Measurements from ENCODE around the gene SYP. TPM values are rescaled to one million over a fixed set of nuclear protein-coding genes. Genes with fewer than 3 reads are reported as not detected.

Gene SYP
- total RNA-seq, 2 donors from 2014 or later: 8.7 to 15.9 TPM

DNA sequence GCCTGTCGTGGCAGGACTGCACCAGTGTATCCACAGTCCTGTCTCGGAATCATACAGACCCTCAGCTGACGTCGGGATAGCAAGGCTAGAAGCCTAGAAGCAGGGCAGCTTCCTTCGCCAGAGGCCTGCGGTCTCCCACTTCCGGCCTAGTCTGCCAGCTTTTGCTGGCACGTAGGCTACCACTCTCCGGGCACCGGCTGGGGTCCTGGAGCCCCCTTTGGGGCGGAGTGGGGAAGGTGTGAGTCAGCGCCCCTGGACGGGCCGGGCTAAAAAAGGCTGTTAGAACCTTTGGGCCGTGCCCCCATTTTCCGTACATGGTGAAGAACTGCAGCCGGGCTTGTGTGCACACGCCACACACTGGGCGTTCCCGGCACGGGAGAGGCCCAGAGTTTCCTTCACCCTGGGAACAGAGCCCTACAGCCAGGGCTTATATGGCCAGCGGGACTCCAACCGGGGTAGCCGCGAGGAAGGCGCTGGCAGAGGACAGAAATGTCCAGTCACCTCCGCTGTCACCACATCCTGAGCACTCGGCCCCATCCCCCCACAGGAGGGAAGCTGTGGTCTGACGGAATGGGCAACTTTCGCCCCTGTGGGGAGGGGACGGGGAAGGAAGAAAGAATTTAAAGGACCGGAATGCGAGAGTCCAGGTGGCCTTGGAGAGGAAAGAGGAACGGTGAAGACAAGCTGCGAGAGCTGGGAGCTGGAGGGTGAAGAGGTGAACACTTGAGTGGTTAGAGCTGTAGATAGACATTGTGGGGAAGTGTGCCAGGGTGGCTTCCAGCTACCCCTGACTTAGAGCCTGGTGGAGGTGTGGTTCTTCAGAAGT lies 32.9 kb downstream of the SYP start:
- no peaks in the 10 kb centered on the region for H3K27me3 Mint-ChIP-seq (ENCODE audit: low read depth)
- H3K4me3 Mint-ChIP-seq: peak overlapping the region; percentile 83 to 97
- ATAC-seq (replicated peaks in 1 of 2) (peak; percentile 48 to 53), DNase-seq (peak; percentile 74 to 76)
- peak overlapping the region; percentile 95 for H3K27ac Mint-ChIP-seq
- H3K36me3 Mint-ChIP-seq (ENCODE audit: insufficient read depth in 2 of 2): peaks cover 0 to 2% of the 10 kb centered on the region in 2 donors
- H3K4me1 Mint-ChIP-seq (ENCODE audit: low read depth): peaks cover 34% of the 10 kb centered on the region
- no peaks in the 10 kb centered on the region for H3K9me3 Mint-ChIP-seq

DNA sequence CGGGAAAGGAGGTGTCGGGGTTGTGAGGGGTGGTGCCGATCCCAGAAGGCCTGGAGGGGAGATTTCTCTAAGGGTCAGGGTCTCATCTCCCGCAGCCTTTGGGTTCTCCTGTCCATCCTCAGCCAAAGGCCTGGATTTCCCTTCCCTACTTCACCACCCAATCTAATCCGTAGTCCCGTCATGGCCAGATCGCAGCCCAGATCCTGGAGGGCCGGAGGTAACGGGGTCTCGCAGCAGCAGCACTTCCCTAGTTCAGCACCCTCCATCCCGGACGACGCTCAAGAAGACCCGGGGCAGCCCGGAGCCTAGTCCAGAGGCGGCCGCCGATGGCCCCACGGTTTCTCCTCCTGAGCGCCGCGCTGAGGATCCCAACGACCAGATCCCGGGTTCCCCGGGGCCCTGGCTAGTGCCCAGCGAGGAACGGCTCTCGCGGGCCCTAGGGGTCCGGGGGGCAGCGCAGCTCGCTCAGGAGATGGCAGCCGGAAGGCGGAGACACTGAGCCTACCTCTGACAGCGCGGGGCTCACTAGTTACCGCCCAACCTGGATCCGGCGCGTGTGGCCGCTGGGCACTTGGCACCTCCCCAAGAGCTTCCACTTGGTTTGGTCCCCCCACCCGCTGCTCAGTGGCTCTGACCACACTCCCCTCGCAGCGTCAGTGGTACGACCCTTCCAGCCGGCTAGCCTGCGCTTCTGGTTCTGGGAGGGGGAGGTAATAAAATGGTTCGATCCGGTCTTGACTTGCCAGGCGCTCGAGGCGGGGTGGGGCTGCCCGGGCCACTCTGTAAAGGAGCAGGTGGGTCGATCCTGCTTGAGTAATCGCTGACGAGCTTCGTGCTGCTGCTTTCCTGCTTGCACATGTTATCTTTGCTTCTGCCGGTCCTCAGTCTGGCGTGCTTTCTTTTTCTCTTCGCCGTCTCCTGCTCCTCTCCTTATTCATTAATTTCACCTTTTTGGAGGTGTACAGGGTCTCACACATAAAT lies 33.8 kb downstream of the SYP start:
- Mint-ChIP-seq H3K4me3 (peak overlapping the region; percentile 83 to 97), H3K4me1 (ENCODE audit: low read depth) (peaks cover 30% of the 10 kb centered on the region), H3K27me3 (ENCODE audit: low read depth) (no peaks in the 10 kb centered on the region), H3K36me3 (ENCODE audit: insufficient read depth in 2 of 2) (peaks cover 0 to 2% of the 10 kb centered on the region in 2 donors), H3K27ac (peak overlapping the region; percentile 95), H3K9me3 (no peaks in the 10 kb centered on the region)
- ATAC-seq (replicated peaks in 1 of 2) (peak; percentile 66 to 73), DNase-seq (peak; percentile 79 to 86)

DNA sequence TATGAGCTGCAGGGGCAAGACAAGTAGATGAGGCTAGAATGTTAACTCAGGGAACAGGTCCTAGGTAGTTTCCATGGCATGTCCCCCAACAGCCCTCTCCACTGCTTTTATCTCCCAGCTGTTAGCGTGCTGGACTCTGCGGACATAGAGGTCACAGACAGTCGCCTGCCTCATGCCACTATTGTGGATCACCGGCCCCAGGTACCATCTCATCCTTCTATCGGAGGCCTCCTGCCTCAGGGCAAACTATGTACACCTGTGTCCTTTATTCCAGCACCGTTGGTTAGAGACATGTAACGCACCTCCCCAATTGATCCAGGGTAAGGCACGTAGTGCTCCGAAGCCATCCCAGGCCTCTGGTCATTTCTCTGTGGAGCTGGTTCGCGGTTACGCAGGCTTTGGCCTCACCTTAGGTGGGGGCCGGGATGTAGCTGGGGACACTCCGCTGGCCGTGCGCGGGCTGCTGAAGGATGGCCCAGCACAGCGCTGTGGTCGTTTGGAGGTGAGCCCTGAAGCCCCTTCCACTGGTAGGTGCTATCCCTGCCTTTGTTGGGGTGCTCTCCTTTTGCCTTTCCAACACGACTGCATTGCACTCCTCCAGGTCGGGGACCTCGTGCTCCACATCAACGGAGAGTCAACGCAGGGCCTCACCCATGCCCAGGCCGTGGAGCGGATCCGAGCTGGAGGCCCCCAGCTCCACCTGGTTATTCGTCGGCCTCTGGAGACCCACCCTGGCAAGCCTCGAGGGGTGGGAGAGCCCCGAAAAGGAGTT lies 35.2 kb downstream of the SYP start:
- Mint-ChIP-seq H3K27me3 (ENCODE audit: low read depth) (no peaks in the 10 kb centered on the region), H3K9me3 (no peaks in the 10 kb centered on the region), H3K4me3 (peak overlapping the region; percentile 55 to 83), H3K36me3 (ENCODE audit: insufficient read depth in 2 of 2) (peaks cover 0 to 2% of the 10 kb centered on the region in 2 donors), H3K27ac (peak overlapping the region; percentile 87), H3K4me1 (ENCODE audit: low read depth) (peaks cover 29% of the 10 kb centered on the region)
- DNase-seq (no peak), ATAC-seq (replicated peaks in 1 of 2) (no peak)

DNA sequence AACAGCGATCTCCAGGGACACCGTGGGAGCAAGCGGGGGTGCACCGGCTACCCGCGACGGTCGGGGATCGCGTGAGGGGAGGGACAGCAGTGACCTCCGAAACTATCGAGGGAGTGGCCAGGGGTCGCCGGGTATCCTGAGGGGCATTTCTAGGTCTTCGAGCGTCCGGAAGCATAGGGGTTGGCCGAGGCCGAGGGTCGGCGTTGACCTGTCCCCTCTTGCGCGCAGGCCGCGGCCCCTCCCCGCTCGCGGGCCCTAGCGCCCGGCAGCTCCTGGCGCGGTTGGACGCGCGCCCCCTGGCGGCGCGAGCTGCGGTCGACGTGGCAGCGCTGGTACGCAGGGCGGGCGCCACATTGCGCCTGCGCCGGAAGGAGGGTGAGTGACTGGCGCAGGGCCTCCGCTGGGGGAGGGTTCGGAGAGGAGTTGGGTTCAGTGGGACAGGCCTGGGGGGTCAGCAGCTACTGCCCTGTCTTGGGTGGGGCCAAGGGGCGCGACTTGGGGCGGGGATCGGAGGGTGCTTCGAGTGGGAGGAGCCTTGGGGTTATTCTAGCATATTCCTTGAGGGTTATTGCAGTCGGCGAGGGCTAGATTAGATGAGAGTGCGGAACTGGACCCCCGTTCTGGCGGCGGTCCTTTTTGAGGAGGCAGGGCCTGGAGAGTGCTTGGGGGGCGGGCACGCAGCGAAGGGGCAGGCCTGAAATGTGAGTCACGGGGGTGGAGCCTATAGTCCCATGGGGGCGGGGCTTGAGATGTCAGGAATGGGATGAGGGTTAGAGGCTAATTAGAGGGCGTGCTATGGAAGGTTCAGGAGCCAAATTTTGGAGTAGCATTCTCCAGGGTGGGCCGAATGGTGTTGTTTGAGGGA lies 36.2 kb downstream of the SYP start:
- no peaks in the 10 kb centered on the region for H3K27me3 Mint-ChIP-seq (ENCODE audit: low read depth)
- peak overlapping the region; percentile 55 to 81 for H3K4me3 Mint-ChIP-seq
- peaks cover 23% of the 10 kb centered on the region for H3K4me1 Mint-ChIP-seq (ENCODE audit: low read depth)
- H3K9me3 Mint-ChIP-seq: no peaks in the 10 kb centered on the region
- H3K27ac Mint-ChIP-seq: peak overlapping the region; percentile 87
- peak; percentile 84 to 88 for DNase-seq
- peak; percentile 60 to 64 for ATAC-seq (replicated peaks in 1 of 2)
- H3K36me3 Mint-ChIP-seq (ENCODE audit: insufficient read depth in 2 of 2): peaks cover 0 to 2% of the 10 kb centered on the region in 2 donors

DNA sequence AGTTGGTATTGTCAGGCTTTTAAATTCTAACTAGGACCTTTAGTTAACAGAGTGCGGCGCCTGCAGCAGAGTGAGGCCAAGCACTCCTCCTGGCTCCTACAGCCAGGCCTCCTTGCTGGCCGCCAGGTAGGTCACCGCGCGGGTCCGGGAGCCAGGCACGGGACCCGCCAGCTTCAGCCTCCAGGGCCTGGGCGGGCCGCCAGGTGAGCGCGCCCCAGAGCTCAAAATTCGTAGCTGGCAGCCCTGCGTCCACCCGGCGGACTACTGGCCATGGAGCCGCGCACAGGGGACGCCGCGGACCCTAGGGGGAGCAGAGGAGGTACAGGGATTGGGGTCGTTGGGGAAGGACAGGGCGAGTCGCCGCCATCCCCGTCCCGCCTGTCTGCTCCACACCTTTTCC lies 37.4 kb downstream of the SYP start, which contains the start of gene MAGIX:
TSS of gene MAGIX (plus strand) at position 139 of the 400 bp plus-strand sequence. CDS start at position 271, 132 bp downstream.
- H3K9me3 Mint-ChIP-seq: no peaks in the 10 kb centered on the region
- H3K27ac Mint-ChIP-seq: peak within 1 kb of the TSS; percentile 57
- H3K36me3 Mint-ChIP-seq (ENCODE audit: insufficient read depth in 2 of 2): peaks cover 0 to 2% of the 10 kb centered on the region in 2 donors
- H3K27me3 Mint-ChIP-seq (ENCODE audit: low read depth): no peaks in the 10 kb centered on the region
- no peak for ATAC-seq (replicated peaks in 1 of 2)
- no peak for DNase-seq
- peak within 1 kb of the TSS; percentile 55 to 81 for H3K4me3 Mint-ChIP-seq
- peaks cover 17% of the 10 kb centered on the region for H3K4me1 Mint-ChIP-seq (ENCODE audit: low read depth)

DNA sequence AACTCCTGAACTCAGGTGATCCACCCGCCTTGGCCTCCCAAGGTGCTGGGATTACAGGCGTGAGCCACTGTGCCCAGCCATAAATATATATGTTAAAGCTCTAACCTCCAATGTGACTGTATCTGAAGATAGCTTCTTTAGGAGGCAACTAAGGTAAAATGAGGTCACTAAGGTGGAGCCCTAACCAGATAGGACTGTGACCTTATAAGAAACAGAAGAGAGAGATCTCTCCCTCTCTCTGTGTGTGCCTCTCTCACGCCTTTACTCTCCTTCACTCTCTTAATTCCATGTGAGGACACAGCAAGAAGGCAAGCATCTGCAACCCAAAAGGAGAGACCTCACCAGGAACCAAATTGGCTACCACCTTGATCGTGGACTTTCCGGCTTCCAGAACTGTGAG lies 38.4 kb downstream of the SYP start:
- Mint-ChIP-seq H3K9me3 (no peaks in the 10 kb centered on the region), H3K27ac (no peak overlapping the region), H3K4me3 (no peak overlapping the region), H3K36me3 (ENCODE audit: insufficient read depth in 2 of 2) (no peaks in the 10 kb centered on the region), H3K4me1 (ENCODE audit: low read depth) (peaks cover 12% of the 10 kb centered on the region), H3K27me3 (ENCODE audit: low read depth) (no peaks in the 10 kb centered on the region)
- no peak for ATAC-seq (replicated peaks in 1 of 2)
- DNase-seq: no peak

DNA sequence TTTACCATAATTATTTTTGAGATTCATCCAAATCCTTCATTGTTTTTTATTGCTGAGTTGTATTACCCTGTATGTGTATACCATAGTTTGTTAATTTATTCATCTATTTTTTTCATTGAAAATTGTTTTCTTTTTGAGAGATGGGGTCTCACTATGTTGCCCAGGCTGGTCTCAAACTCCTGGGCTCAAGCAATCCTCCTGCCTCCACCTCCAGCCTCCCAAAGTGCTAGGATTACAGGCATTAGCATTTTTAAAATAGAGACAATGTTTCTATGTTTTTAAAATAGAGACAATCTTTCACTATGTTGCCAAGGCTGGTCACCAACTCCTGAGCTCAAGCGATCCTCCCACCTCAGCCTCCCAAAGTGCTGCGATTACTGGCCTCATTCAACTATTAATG lies 39.1 kb downstream of the SYP start:
- no peak overlapping the region for H3K4me3 Mint-ChIP-seq
- no peaks in the 10 kb centered on the region for H3K27me3 Mint-ChIP-seq (ENCODE audit: low read depth)
- peaks cover 12% of the 10 kb centered on the region for H3K4me1 Mint-ChIP-seq (ENCODE audit: low read depth)
- ATAC-seq (replicated peaks in 1 of 2) (no peak), DNase-seq (no peak)
- no peaks in the 10 kb centered on the region for H3K9me3 Mint-ChIP-seq
- H3K27ac Mint-ChIP-seq: no peak overlapping the region
- H3K36me3 Mint-ChIP-seq (ENCODE audit: insufficient read depth in 2 of 2): no peaks in the 10 kb centered on the region

DNA sequence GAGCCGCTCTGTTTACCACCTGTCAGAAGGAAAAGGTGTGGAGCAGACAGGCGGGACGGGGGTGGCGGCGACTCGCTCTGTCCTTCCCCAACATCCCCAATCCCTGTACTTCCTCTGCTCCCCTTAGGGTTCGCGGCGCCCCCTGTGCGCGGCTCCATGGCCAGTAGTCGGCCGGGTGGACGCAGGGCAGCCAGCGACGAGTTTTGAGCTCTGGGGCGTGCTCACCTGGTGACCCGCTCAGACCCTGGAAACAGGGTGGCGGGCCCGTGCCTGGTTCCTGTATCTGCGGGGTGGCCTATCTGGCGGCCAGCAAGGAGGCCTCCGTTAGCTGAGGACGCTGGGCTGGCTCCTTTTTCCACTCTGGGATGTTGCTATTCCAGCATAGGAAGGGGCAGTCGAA lies 42.8 kb downstream of the SYP start:
- DNase-seq (no peak), ATAC-seq (replicated peaks in 1 of 2) (no peak)
- Mint-ChIP-seq H3K4me3 (peak overlapping the region in 1 of 2 donors; percentile 27), H3K36me3 (ENCODE audit: insufficient read depth in 2 of 2) (no peaks in the 10 kb centered on the region), H3K27me3 (ENCODE audit: low read depth) (no peaks in the 10 kb centered on the region), H3K4me1 (ENCODE audit: low read depth) (peaks cover 12% of the 10 kb centered on the region), H3K9me3 (no peaks in the 10 kb centered on the region), H3K27ac (no peak overlapping the region)

- Mint-ChIP-seq H3K36me3 (ENCODE audit: insufficient read depth in 2 of 2) (no peaks in the 10 kb centered on the region), H3K4me3 (peak overlapping the region; percentile 86 to 93), H3K9me3 (no peaks in the 10 kb centered on the region), H3K27ac (peak overlapping the region; percentile 93), H3K27me3 (ENCODE audit: low read depth) (no peaks in the 10 kb centered on the region), H3K4me1 (ENCODE audit: low read depth) (peaks cover 12% of the 10 kb centered on the region)
- ATAC-seq (replicated peaks in 1 of 2) (peak; percentile 94), DNase-seq (peak; percentile 89)
Observed at GRCh38 chrX:49155900-49156837, 43.8 kb downstream of the SYP start.

DNA sequence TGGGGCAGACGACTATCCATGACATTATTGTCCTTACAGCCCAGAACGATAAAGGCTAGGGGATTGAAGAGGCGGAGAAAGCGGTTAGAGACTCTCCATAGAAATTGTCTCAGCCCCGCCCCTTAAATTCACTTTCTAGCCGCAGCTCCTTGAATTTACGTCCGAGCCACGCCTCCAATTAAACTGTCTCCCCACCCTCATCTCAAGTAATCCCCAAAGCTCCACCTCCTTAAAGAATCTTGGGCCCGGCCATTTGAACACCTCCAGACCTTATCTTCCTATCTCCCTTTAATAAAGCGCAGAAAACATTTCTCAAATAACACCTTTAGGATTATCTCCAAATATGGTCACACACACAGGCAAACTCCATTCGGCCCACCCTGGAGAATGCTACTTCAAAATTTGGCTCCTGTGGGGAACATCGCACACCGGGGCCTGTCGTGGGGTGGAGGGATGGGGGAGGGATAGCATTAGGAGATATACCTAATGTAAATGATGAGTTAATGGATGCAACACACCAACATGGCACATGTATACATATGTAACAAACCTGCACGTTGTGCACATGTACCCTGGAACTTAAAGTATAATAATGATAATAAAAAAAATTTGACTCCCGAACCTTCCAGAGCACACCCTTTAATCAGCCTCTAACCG lies 44.6 kb downstream of the SYP start:
- ATAC-seq (replicated peaks in 1 of 2) (peak; percentile 0 to 14), DNase-seq (peak; percentile 35 to 39)
- Mint-ChIP-seq H3K27ac (peak overlapping the region; percentile 93), H3K27me3 (ENCODE audit: low read depth) (no peaks in the 10 kb centered on the region), H3K36me3 (ENCODE audit: insufficient read depth in 2 of 2) (no peaks in the 10 kb centered on the region), H3K9me3 (no peaks in the 10 kb centered on the region), H3K4me3 (peak overlapping the region; percentile 86 to 93), H3K4me1 (ENCODE audit: low read depth) (peaks cover 12% of the 10 kb centered on the region)

- Mint-ChIP-seq H3K27ac (no peak overlapping the region), H3K36me3 (ENCODE audit: insufficient read depth in 2 of 2) (no peaks in the 10 kb centered on the region), H3K27me3 (ENCODE audit: low read depth) (no peaks in the 10 kb centered on the region), H3K9me3 (no peaks in the 10 kb centered on the region), H3K4me3 (no peak overlapping the region), H3K4me1 (ENCODE audit: low read depth) (peaks cover 12% of the 10 kb centered on the region)
- ATAC-seq (replicated peaks in 1 of 2) (no peak), DNase-seq (no peak)
Observed at GRCh38 chrX:49153467-49153866, 46.5 kb downstream of the SYP start.

Data from activated T-cell treated with anti-CD3 and anti-CD28 coated beads, Interleukin-2, amount 50 U/mL, for 72 hours (primary cell).